Gastrocnemius medialis (tissue), 4 donors: ENCODE results near the gene FAM53A.

ENCODE experiments used
- POLR2A ChIP-seq, 2 donors: fragments of 450-650 bp; IDR thresholded peaks; one replicate each; pipeline ENCODE4 v1.6.1; 2017; ENCODE audit warnings: antibody characterized with exemption in 2 of 2, mild to moderate bottlenecking in 2 of 2, moderate library complexity in 2 of 2
- TF ChIP-seq, protein P1 (sequence below), 5 experiments: fragments of 450-650 bp in 3 of 5; fragments of 200-600 bp in 2 of 5; sonication (generic) in 2 of 5; IDR thresholded peaks in 4 of 5; conservative IDR thresholded peaks in 1 of 5; 1 replicate in 4 of 5; 2 replicates in 1 of 5; pipeline ENCODE4 v1.5.1; 2016 to 2019; ENCODE audit warnings: antibody characterized with exemption in 5 of 5, mild to moderate bottlenecking in 3 of 5, moderate library complexity in 3 of 5

DNA sequence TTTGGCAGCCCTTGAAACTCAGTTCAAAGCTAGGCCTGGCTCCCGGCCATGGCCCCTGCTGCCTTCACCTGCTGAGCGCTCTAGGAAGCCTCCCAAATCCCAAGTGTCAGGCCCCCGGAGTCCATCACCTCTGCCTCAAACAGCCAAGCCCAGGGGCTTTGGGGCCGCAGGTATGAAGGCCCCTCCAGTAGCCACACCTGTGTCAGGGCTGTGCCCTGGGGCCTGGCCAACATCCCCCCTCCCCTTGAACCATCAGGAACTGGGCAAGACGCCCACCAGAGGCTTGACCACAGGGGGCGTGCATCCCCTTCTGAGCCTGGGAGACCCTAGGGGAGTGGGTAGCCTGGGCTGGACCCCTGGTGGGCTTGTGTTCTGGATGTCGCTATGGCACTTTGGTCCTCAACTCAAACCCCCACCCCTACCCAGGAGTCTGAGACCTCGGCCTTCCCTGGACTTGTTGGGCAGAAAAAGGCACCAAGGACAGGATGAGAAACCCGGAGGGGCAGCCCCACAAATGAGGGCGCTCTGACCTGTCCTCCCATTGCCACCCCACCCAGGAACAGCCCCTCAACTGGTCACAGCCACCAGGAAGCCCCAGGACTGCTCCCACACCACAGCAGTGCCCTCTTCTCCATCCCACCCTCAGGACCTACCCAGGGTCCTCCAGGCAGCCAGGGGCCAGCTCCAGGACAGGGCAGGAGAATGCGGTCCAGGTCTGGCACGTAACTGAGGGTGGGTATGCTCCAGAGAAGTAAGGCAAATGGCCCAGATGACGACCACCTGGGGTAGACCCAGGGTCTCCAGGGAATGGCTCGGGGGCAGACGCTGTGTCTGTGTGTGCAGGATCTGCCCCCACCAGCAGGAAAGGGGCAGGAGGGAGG, 32.2 kb upstream of the FAM53A start:
- TF ChIP-seq, protein P1, sequence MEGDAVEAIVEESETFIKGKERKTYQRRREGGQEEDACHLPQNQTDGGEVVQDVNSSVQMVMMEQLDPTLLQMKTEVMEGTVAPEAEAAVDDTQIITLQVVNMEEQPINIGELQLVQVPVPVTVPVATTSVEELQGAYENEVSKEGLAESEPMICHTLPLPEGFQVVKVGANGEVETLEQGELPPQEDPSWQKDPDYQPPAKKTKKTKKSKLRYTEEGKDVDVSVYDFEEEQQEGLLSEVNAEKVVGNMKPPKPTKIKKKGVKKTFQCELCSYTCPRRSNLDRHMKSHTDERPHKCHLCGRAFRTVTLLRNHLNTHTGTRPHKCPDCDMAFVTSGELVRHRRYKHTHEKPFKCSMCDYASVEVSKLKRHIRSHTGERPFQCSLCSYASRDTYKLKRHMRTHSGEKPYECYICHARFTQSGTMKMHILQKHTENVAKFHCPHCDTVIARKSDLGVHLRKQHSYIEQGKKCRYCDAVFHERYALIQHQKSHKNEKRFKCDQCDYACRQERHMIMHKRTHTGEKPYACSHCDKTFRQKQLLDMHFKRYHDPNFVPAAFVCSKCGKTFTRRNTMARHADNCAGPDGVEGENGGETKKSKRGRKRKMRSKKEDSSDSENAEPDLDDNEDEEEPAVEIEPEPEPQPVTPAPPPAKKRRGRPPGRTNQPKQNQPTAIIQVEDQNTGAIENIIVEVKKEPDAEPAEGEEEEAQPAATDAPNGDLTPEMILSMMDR (IDR thresholded peaks at IDR 0.05 in 4 of 5, conservative IDR thresholded peaks at IDR 0.05 in 1 of 5): no peak
- no peak for TF ChIP-seq POLR2A (IDR thresholded peaks at IDR 0.05)
